Activated CD4-positive, alpha-beta T cell treated with anti-CD3 and anti-CD28 coated beads, Interleukin-2, Interleukin-6, amounts not matched to agents 100 ng/mL and 50 ng/mL, durations not matched to agents 16 hours and 8 hours (primary cell): ENCODE results near the gene ENOX1.
"Not testable (repeated sequence)": the region's sequence is repeated elsewhere in the genome, so short reads cannot be mapped to it uniquely, and the experiment has no call there.

Experiments used
- DNase-seq: peaks from one replicate; pipeline ENCODE4 v3.0.0-alpha.2; 2020

ENOX1 gene

GRCh38 chr13:43786766-43787517 is at the start of gene ENOX1:
Gene ENOX1, minus strand, starts transcription at chr13:43786972.
- peak; percentile 43 for DNase-seq

DNA sequence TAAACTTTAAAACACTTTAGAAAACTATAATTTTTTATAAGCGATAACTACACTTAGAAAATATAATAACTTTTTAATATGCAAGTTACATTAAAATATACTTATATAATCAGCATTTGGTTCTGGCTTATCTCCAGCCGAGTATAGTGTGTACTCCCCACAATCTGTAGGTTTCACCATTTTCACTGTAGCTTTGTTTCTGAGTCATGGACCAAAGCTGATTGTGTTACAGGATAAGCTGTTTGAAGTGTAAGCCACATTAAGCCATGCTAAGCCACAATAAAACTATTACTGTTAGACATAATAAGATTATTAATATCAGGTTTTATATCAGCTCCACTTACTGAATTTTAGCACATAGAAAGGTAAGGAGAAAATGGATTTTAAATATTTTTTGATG is 48.9 kb upstream of the ENOX1 start:
- DNase-seq = no peak

- DNase-seq = no peak
These were observed 44.3 kb upstream of the ENOX1 start for GRCh38 chr13:43831088-43831487.

DNA sequence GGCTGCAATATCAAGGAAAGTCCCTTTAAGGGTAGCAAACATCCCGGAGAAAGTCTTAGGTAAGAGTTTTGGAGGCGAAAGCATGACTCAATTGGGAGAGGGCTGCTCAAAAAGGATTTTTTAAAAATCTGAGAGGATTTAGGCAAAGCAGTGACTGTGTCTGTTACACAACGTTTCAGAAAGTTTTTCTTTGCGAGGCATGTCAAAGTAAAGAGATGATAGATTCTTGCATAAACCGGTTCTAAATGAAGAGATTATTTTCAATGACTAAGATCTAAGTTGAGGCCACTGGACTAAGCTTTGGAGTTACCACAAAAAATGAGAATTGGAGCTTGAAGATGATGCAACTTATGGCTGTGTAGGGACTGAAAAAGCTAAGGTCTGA is 43.7 kb upstream of the ENOX1 start:
- DNase-seq = no peak

- not testable (repeated sequence) for DNase-seq
These were observed 37.9 kb upstream of the ENOX1 start for GRCh38 chr13:43824656-43825055.

GRCh38 chr13:43822969-43823368 is 36.2 kb upstream of the ENOX1 start:
- DNase-seq = no peak

DNA sequence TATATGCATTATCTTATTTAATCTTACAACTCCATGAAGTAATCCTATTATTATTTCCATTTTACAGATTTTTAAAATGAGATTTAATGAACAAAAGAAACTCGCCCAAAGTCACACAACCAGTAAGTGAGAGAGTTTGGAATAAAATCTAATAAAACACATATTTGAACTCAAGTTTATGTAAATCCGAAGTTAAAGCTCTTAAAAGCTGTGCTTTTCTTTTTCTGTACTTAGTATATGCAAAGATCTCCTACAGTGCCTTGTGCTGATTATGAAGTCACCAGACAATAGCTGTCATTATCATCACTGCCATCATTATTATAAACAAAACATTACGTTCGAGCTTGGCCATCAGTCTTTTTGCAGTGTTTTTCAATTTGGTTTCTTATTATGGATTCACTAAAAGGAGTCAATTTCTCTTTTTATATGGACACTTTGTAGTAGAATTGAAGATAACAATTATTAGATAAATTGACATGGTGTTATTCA is 29.7 kb upstream of the ENOX1 start:
- DNase-seq = no peak

DNA sequence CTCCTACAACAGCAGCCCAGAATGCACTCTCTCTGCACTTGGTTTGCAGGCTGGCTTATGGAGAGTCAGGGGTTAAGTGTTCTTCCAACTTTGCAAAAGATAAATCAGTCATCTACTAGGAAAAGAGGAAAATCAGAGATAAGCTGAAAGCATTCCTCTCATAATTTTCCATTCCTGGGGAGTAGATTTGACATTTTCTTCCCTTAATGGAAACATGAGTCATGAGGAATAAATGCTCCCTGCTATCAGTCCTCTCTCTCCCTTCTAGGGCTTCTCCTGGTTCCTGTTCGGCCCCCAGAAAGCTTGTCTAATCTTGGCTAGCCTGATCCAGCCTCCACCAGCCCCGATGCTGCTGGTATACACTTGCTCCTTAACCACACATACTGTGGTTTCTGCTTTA is 28.4 kb upstream of the ENOX1 start:
- no peak for DNase-seq

- DNase-seq = no peak
These were observed 21.9 kb upstream of the ENOX1 start for GRCh38 chr13:43808676-43809075.

- no peak for DNase-seq
These were observed 18.9 kb upstream of the ENOX1 start for GRCh38 chr13:43805681-43806128.

- peak; percentile 39 for DNase-seq
These were observed 18.3 kb upstream of the ENOX1 start for GRCh38 chr13:43805071-43805468.

DNA sequence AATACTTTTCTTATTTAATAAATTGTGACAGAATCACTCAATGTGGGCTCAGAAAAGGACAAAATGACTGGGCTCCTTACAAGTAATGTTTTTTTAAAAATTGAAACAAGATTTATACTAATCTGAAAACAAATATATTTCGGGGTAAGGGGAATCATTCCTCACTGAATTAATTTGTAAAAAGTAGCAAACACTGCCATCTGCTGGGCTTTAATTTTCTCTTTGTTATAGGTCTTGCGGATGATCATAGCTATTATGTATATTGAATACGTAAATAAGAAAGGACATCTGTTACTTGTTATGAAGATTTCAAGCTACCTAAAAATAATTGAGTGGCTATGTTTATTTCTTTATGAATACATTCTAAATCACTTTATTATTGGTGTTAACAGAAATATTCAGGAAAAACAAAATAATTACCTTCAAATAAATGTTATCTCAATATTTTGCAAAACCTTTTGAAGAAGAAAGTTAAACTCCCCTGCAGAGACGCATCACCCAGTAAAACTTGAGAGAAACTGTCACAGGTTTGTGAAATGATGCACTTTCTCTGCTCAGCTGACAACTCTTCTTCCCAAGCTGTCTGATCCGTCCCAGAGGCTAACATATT is 17.8 kb upstream of the ENOX1 start:
- peak; percentile 62 for DNase-seq

GRCh38 chr13:43802511-43802910 is 15.7 kb upstream of the ENOX1 start:
- no peak for DNase-seq

DNA sequence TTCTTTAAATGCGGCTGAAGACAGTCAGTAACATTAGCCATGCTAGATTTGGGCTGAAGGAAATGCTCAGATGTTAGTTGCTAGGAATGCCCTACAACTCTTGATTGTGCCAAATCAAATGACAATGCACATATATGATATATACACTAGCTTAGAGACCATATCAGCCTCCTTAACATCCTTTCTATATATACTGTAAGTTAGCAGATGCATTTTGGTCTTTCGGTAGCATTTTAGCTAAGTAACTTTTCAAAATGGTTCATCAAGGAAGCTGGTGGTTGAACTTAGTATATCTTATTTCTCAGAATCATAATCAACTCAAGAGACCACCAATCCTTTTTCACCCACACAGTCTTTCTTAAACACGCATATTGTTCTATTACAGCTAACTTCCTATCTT is 14.1 kb upstream of the ENOX1 start:
- peak; percentile 26 for DNase-seq

- peak; percentile 41 for DNase-seq
These were observed 12.4 kb upstream of the ENOX1 start for GRCh38 chr13:43799191-43799590.

- no peak for DNase-seq
These were observed 11.1 kb upstream of the ENOX1 start for GRCh38 chr13:43797869-43798268.

DNA sequence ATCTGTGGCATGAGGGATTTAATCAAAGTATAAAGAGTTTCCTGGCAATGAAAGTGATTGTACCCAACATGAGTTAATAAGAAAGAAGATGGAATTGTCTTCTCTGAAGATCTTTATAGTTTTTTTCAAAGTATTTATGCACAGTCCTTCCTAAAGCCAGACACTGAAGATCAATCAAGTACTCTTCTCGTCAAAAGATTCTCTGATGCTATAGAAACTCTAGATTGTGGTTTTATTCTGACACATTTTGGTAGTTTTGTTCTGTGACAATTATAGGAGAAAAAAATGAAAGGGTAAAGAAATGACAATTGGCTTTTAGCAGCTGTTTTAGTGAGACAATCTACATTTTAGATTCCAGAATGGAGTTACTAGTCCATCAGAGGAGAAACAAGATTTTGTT is 10.4 kb upstream of the ENOX1 start:
- peak; percentile 57 for DNase-seq

DNA sequence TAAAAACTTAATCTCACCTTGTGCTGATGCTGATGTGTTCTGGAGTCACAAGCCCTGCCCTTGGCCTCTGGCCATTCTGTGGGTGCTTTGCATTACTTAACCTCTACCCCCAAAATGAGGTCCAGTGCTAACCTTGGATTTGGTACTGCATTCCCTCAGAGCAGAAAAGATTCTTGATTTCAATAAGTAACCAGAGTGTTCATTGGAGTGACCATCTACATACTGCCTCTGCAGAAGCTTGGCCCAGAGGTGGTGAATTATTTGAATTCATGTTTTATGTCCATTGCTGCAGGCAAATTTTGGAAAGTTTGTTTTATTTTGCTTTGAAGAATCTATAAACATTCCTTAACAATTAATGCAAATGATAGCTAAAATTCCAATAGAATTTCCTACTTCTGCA is 7.6 kb upstream of the ENOX1 start:
- DNase-seq = no peak

- DNase-seq = no peak
These were observed 5.5 kb upstream of the ENOX1 start for GRCh38 chr13:43792076-43792881.

DNA sequence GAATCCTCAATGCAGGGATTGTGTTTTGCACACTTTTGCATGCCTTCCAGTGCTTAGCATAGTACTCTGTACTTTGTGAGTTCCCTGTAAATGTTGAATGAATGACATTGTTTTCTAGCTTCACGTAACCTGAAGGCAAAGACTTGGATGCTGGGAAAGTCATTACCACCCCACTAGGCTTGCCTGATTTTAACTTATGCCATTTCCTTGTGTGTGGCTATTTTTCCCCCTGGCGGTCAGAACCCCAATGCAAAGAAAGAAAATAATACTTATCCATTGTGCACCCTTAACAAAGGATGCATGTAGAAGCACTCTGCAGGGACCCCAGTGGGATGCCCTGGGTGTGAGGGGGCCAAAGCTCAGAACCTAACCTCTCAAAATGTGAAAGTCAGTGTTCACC is 1.2 kb upstream of the ENOX1 start:
- DNase-seq = no peak

DNA sequence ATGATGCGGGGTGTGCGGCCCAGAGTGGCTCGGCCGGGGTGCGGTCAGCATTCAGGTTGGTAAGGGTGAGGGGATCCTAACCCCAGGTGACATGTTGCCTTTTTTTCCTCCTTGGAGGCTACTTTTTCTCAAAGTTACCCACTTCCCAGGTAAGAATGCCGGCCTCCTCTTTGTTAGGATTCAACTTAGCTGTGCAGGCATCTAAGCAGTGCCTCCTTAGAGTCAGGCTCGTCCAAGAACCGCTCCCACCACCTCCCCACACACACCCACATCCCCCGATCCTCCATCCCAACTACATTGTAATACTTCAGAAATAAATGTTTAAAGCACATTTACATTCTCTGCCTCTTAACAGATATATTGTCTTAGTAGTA is 733 bp upstream of the ENOX1 start:
- DNase-seq = no peak

DNA sequence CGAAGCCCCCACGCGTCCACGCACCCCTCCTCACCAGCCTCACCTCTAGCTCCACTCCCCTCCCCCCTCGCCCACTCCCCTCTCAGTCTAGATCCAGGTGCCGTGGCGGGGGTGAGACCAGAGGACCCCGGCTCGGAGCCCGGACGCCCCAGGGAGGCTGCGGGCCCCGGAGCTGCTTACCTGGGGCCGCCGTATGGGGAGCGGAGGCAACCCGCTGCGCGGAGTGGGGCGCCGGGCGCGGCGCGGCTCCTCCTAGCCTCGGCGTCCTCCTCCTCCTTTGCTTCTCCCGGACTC is 353 bp downstream of the ENOX1 start:
- DNase-seq = no peak

- DNase-seq = peak; percentile 34
These were observed 911 bp downstream of the ENOX1 start for GRCh38 chr13:43785650-43786471.
